ENCODE measurements around the gene SPTBN1. TPM values are rescaled to one million over a fixed set of nuclear protein-coding genes. Genes with fewer than 3 reads are reported as not detected.

Gene SPTBN1
- total RNA-seq, 2 donors from 2014 or later, result 415 to 524 TPM

GRCh38 chr2:54608224-54608623 lies 152.1 kb downstream of the SPTBN1 start:
- H3K4me1 ChIP-seq (ENCODE audit: control insufficient read depth in 1 of 2, low read depth in 2 of 2), result peaks cover 27 to 46% of the 10 kb centered on the region in 2 donors
- H3K27me3 ChIP-seq (replicated peaks; ENCODE audit: insufficient read depth), result no peaks in the 10 kb centered on the region
- TF ChIP-seq CTCF (IDR thresholded peaks at IDR 0.05), result no peak
- DNase-seq (ENCODE audit: low spot score) (no peak), ATAC-seq (ENCODE audit: insufficient number of reproducible peaks, low FRiP score, low read depth) (no peak)
- H3K36me3 ChIP-seq, result no peaks in the 10 kb centered on the region
- no peaks in the 10 kb centered on the region for H3K9me3 ChIP-seq
- H3K27ac ChIP-seq, result no peak overlapping the region
- H3K4me3 ChIP-seq, result no peak overlapping the region

- H3K27ac ChIP-seq, result no peak overlapping the region
- H3K27me3 ChIP-seq (replicated peaks; ENCODE audit: insufficient read depth), result no peaks in the 10 kb centered on the region
- ATAC-seq (ENCODE audit: insufficient number of reproducible peaks, low FRiP score, low read depth), result no peak
- DNase-seq (ENCODE audit: low spot score), result no peak
- H3K36me3 ChIP-seq, result no peaks in the 10 kb centered on the region
- no peak overlapping the region for H3K4me3 ChIP-seq
- TF ChIP-seq CTCF (IDR thresholded peaks at IDR 0.05), result no peak
- H3K9me3 ChIP-seq, result no peaks in the 10 kb centered on the region
- peaks cover 24 to 46% of the 10 kb centered on the region in 2 donors for H3K4me1 ChIP-seq (ENCODE audit: control insufficient read depth in 1 of 2, low read depth in 2 of 2)
These were observed 153.1 kb downstream of the SPTBN1 start for GRCh38 chr2:54609241-54609640.

- TF ChIP-seq CTCF (IDR thresholded peaks at IDR 0.05), result no peak
- Histone ChIP-seq H3K4me1 (ENCODE audit: control insufficient read depth in 1 of 2, low read depth in 2 of 2) (peaks cover 20 to 46% of the 10 kb centered on the region in 2 donors), H3K27ac (no peak overlapping the region), H3K36me3 (no peaks in the 10 kb centered on the region), H3K27me3 (replicated peaks; ENCODE audit: insufficient read depth) (no peaks in the 10 kb centered on the region), H3K4me3 (no peak overlapping the region), H3K9me3 (no peaks in the 10 kb centered on the region)
- ATAC-seq (ENCODE audit: insufficient number of reproducible peaks, low FRiP score, low read depth) (no peak), DNase-seq (ENCODE audit: low spot score) (no peak)
These were observed 153.5 kb downstream of the SPTBN1 start for GRCh38 chr2:54609647-54610046.

- no peak for TF ChIP-seq CTCF (IDR thresholded peaks at IDR 0.05)
- Histone ChIP-seq H3K4me3 (no peak overlapping the region), H3K27ac (no peak overlapping the region), H3K4me1 (ENCODE audit: control insufficient read depth in 1 of 2, low read depth in 2 of 2) (peaks cover 13 to 38% of the 10 kb centered on the region in 2 donors), H3K27me3 (replicated peaks; ENCODE audit: insufficient read depth) (no peaks in the 10 kb centered on the region), H3K36me3 (no peaks in the 10 kb centered on the region), H3K9me3 (no peaks in the 10 kb centered on the region)
- DNase-seq (ENCODE audit: low spot score) (no peak), ATAC-seq (ENCODE audit: insufficient number of reproducible peaks, low FRiP score, low read depth) (no peak)
These were observed 154.6 kb downstream of the SPTBN1 start for GRCh38 chr2:54610700-54611099.

- peaks cover 7 to 25% of the 10 kb centered on the region in 2 donors for H3K4me1 ChIP-seq (ENCODE audit: control insufficient read depth in 1 of 2, low read depth in 2 of 2)
- H3K27ac ChIP-seq, result no peak overlapping the region
- DNase-seq (ENCODE audit: low spot score), result no peak
- H3K4me3 ChIP-seq, result no peak overlapping the region
- H3K27me3 ChIP-seq (replicated peaks; ENCODE audit: insufficient read depth), result no peaks in the 10 kb centered on the region
- H3K9me3 ChIP-seq, result no peaks in the 10 kb centered on the region
- ATAC-seq (ENCODE audit: insufficient number of reproducible peaks, low FRiP score, low read depth), result no peak
- peaks cover 5% of the 10 kb centered on the region for H3K36me3 ChIP-seq
- no peak for TF ChIP-seq CTCF (IDR thresholded peaks at IDR 0.05)
These were observed 155.9 kb downstream of the SPTBN1 start for GRCh38 chr2:54611830-54612545.
